ENCODE results near the gene PHACTR1.

- TF ChIP-seq, protein P1, sequence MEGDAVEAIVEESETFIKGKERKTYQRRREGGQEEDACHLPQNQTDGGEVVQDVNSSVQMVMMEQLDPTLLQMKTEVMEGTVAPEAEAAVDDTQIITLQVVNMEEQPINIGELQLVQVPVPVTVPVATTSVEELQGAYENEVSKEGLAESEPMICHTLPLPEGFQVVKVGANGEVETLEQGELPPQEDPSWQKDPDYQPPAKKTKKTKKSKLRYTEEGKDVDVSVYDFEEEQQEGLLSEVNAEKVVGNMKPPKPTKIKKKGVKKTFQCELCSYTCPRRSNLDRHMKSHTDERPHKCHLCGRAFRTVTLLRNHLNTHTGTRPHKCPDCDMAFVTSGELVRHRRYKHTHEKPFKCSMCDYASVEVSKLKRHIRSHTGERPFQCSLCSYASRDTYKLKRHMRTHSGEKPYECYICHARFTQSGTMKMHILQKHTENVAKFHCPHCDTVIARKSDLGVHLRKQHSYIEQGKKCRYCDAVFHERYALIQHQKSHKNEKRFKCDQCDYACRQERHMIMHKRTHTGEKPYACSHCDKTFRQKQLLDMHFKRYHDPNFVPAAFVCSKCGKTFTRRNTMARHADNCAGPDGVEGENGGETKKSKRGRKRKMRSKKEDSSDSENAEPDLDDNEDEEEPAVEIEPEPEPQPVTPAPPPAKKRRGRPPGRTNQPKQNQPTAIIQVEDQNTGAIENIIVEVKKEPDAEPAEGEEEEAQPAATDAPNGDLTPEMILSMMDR (IDR thresholded peaks at IDR 0.05) = no peak
- TF ChIP-seq POLR2AphosphoS5 (IDR thresholded peaks at IDR 0.05) = no peak
- no peak for TF ChIP-seq POLR2A (IDR thresholded peaks at IDR 0.05)
Measured at GRCh38 chr6:12709116-12709515, 7.5 kb upstream of the PHACTR1 start.

All from prostate gland (tissue), 2 donors.